ENCODE results near the gene KCNC1.

KCNC1 gene

GRCh38 chr11:17742019-17742418 lies 7.4 kb downstream of the KCNC1 start:
- Histone ChIP-seq H3K27me3 (ENCODE audit: low read depth, low read length) (no peaks in the 10 kb centered on the region), H3K79me2 (ENCODE audit: low read length) (no peaks in the 10 kb centered on the region), H4K20me1 (ENCODE audit: insufficient read depth, low read length) (no peaks in the 10 kb centered on the region), H2AFZ (ENCODE audit: low read depth, low read length) (no peak overlapping the region), H3K4me1 (ENCODE audit: low read length) (no peaks in the 10 kb centered on the region), H3K4me3 (ENCODE audit: low read length) (no peak overlapping the region), H3K27ac (ENCODE audit: low read length) (no peak overlapping the region), H3K4me2 (ENCODE audit: low read length) (no peak overlapping the region), H3K36me3 (replicated peaks; ENCODE audit: low read depth, low read length) (no peaks in the 10 kb centered on the region), H3K9ac (ENCODE audit: low read length) (no peak overlapping the region), H3K9me3 (ENCODE audit: insufficient read depth, low read length) (no peaks in the 10 kb centered on the region)
- TF ChIP-seq CTCF (IDR thresholded peaks at IDR 0.05; ENCODE audit: low read depth, low read length) = no peak
- no peak for TF ChIP-seq EZH2phosphoT487 (IDR thresholded peaks at IDR 0.05; ENCODE audit: low read depth)

- Histone ChIP-seq H3K36me3 (replicated peaks; ENCODE audit: low read depth, low read length) (no peaks in the 10 kb centered on the region), H3K9ac (ENCODE audit: low read length) (no peak overlapping the region), H3K9me3 (ENCODE audit: insufficient read depth, low read length) (no peaks in the 10 kb centered on the region), H4K20me1 (ENCODE audit: insufficient read depth, low read length) (no peaks in the 10 kb centered on the region), H3K79me2 (ENCODE audit: low read length) (no peaks in the 10 kb centered on the region), H3K4me1 (ENCODE audit: low read length) (no peaks in the 10 kb centered on the region), H2AFZ (ENCODE audit: low read depth, low read length) (no peak overlapping the region), H3K27ac (ENCODE audit: low read length) (no peak overlapping the region), H3K4me2 (ENCODE audit: low read length) (no peak overlapping the region), H3K27me3 (ENCODE audit: low read depth, low read length) (no peaks in the 10 kb centered on the region), H3K4me3 (ENCODE audit: low read length) (no peak overlapping the region)
- TF ChIP-seq EZH2phosphoT487 (IDR thresholded peaks at IDR 0.05; ENCODE audit: low read depth) = no peak
- TF ChIP-seq CTCF (IDR thresholded peaks at IDR 0.05; ENCODE audit: low read depth, low read length) = no peak
Measured at GRCh38 chr11:17743026-17743807, 8.6 kb downstream of the KCNC1 start.

GRCh38 chr11:17743808-17744119 lies 9.2 kb downstream of the KCNC1 start:
- H3K27ac ChIP-seq (ENCODE audit: low read length) = no peak overlapping the region

More at GRCh38 chr11:17743808-17744119, 9.2 kb downstream of the KCNC1 start:
- Histone ChIP-seq H3K4me3 (ENCODE audit: low read length) (no peak overlapping the region), H3K79me2 (ENCODE audit: low read length) (no peaks in the 10 kb centered on the region), H3K9ac (ENCODE audit: low read length) (no peak overlapping the region), H3K4me1 (ENCODE audit: low read length) (no peaks in the 10 kb centered on the region), H3K36me3 (replicated peaks; ENCODE audit: low read depth, low read length) (no peaks in the 10 kb centered on the region), H2AFZ (ENCODE audit: low read depth, low read length) (no peak overlapping the region), H3K9me3 (ENCODE audit: insufficient read depth, low read length) (no peaks in the 10 kb centered on the region), H4K20me1 (ENCODE audit: insufficient read depth, low read length) (no peaks in the 10 kb centered on the region), H3K27me3 (ENCODE audit: low read depth, low read length) (no peaks in the 10 kb centered on the region), H3K4me2 (ENCODE audit: low read length) (no peak overlapping the region)
- TF ChIP-seq CTCF (IDR thresholded peaks at IDR 0.05; ENCODE audit: low read depth, low read length) (no peak), EZH2phosphoT487 (IDR thresholded peaks at IDR 0.05; ENCODE audit: low read depth) (no peak)
